ENCODE measurements around the gene TXNDC11. TPM values are rescaled to one million over a fixed set of nuclear protein-coding genes. Genes with fewer than 3 reads are reported as not detected.

Gene TXNDC11
- polyA plus RNA-seq, 1 experiment: 45.1 TPM

DNA sequence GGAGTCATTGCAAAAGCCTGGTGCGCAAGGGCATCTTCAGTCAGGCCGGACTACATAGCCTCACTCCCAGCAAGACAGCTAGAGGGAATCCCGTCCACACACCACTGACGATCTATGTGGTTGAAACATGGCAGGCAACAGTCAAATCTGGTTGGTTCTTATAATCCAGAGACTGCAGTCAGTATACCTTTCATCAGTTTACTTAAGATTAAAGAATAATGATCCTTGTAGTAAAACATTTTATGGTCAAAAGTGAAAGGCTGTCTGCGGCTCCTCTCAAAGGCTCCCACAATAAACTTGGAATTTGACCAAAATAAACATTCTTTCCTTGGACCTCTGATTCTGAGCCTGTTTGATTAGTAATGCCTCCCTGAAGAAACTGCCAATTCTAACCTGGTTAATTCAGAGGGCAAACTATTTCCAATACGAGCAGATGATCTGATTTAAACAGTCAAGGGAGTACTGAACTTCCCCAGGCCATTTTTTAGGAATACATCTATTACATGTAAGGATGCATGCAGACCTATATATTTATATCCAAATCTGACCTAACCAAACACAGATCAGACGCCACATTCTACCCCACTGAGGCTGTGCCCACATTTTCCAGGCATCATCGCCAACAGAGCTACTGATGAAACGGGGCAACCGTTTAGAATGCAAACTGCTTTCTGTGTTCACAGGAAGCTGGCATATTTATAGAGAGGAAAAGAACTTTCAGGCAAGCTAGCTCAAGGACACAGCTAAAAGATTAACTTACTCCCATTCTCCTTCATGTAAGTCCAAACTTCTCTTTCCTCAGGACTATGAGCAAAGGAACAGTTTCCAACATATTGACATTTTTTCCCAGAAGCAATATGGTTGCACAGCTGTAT, 15.3 kb upstream of the TXNDC11 start:
- Histone ChIP-seq H3K36me3 (ENCODE audit: control insufficient read depth, insufficient read depth, low read length) (peaks cover 27% of the 10 kb centered on the region), H3K4me3 (ENCODE audit: low read depth, low read length) (no peak overlapping the region), H3K27me3 (ENCODE audit: control insufficient read depth, insufficient read depth, low read length) (no peaks in the 10 kb centered on the region)
- ChIA-PET CTCF (no interaction called here), POLR2A (interaction anchor here (0.6 kb wide), 1 partner anchor 369 kb away, joined by 3 read pairs; no protein-coding TSS in a partner anchor)
- DNase-seq (ENCODE audit: low read depth): no peak
- TF ChIP-seq, protein P1, sequence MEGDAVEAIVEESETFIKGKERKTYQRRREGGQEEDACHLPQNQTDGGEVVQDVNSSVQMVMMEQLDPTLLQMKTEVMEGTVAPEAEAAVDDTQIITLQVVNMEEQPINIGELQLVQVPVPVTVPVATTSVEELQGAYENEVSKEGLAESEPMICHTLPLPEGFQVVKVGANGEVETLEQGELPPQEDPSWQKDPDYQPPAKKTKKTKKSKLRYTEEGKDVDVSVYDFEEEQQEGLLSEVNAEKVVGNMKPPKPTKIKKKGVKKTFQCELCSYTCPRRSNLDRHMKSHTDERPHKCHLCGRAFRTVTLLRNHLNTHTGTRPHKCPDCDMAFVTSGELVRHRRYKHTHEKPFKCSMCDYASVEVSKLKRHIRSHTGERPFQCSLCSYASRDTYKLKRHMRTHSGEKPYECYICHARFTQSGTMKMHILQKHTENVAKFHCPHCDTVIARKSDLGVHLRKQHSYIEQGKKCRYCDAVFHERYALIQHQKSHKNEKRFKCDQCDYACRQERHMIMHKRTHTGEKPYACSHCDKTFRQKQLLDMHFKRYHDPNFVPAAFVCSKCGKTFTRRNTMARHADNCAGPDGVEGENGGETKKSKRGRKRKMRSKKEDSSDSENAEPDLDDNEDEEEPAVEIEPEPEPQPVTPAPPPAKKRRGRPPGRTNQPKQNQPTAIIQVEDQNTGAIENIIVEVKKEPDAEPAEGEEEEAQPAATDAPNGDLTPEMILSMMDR (IDR thresholded peaks at IDR 0.05; ENCODE audit: insufficient read depth, low read depth, low read length): no peak

DNA sequence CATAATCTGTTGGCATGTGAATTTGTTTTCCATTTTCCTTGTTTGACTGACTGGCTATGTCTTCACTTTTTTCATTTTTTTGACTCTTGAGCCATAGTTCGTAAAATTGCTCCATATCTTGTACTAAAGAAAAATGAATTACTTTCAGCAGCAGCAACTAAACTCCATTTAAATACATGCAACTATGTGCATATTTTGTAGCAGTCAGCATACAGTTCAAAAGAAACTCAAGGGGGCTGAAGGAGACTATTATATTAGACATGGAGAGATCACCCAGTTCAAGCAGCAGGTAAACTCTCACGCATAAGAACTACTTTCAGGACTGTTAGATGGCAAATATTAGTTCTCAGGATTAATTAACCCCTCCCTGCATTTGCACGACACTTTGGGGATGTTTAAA, 13.6 kb upstream of the TXNDC11 start:
- H3K36me3 ChIP-seq (ENCODE audit: control insufficient read depth, insufficient read depth, low read length): peaks cover 29% of the 10 kb centered on the region
- POLR2A ChIA-PET: no interaction called here

GRCh38 chr16:11755022-11755760, 12.5 kb upstream of the TXNDC11 start:
- TF ChIP-seq, protein P1 (IDR thresholded peaks at IDR 0.05; ENCODE audit: insufficient read depth, low read depth, low read length): no peak
- Histone ChIP-seq H3K36me3 (ENCODE audit: control insufficient read depth, insufficient read depth, low read length) (peaks cover 28% of the 10 kb centered on the region), H3K4me3 (ENCODE audit: low read depth, low read length) (no peak overlapping the region), H3K27me3 (ENCODE audit: control insufficient read depth, insufficient read depth, low read length) (no peaks in the 10 kb centered on the region)
- no peak for DNase-seq (ENCODE audit: low read depth)
- CTCF ChIA-PET: no interaction called here
- POLR2A ChIA-PET: interaction anchor here (0.7 kb wide), 1 partner anchor 36 kb away, joined by 20 read pairs; no protein-coding TSS in a partner anchor

More for the DNA sequence above, 13.6 kb upstream of the TXNDC11 start:
- no peak for DNase-seq (ENCODE audit: low read depth)
- Histone ChIP-seq H3K27me3 (ENCODE audit: control insufficient read depth, insufficient read depth, low read length) (no peaks in the 10 kb centered on the region), H3K4me3 (ENCODE audit: low read depth, low read length) (no peak overlapping the region)
- TF ChIP-seq, protein P1 (IDR thresholded peaks at IDR 0.05; ENCODE audit: insufficient read depth, low read depth, low read length): no peak
- CTCF ChIA-PET: no interaction called here

DNA sequence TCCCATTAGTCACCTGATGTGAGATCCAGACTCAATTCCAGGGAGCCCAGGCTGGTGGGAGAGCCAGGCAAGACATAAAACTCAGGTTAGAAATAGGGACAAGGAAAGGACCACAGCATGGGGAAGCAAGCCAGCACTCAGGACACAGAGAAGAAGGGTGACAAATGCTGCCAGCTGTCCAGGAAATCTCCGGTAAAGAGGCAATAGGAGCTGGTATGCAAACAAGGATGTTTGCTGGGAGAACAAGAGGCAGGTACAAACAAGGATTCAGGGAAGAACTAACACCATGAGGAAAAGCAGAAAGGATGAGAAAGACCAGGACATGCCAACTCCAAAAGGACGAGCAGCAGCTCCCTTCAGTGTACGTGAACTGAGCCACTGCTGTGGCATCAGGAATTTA, 10.2 kb upstream of the TXNDC11 start:
- no peak for DNase-seq (ENCODE audit: low read depth)
- TF ChIP-seq, protein P1 (IDR thresholded peaks at IDR 0.05; ENCODE audit: insufficient read depth, low read depth, low read length): no peak
- ChIA-PET CTCF (no interaction called here), POLR2A (no interaction called here)
- no peaks in the 10 kb centered on the region for H3K27me3 ChIP-seq (ENCODE audit: control insufficient read depth, insufficient read depth, low read length)
- H3K4me3 ChIP-seq (ENCODE audit: low read depth, low read length): no peak overlapping the region
- peaks cover 35% of the 10 kb centered on the region for H3K36me3 ChIP-seq (ENCODE audit: control insufficient read depth, insufficient read depth, low read length)

GRCh38 chr16:11750056-11750455, 7.4 kb upstream of the TXNDC11 start:
- Histone ChIP-seq H3K27me3 (ENCODE audit: control insufficient read depth, insufficient read depth, low read length) (no peaks in the 10 kb centered on the region), H3K4me3 (ENCODE audit: low read depth, low read length) (no peak overlapping the region), H3K36me3 (ENCODE audit: control insufficient read depth, insufficient read depth, low read length) (peaks cover 29% of the 10 kb centered on the region)
- POLR2A ChIA-PET: interaction anchor here (0.6 kb wide), 1 partner anchor 36 kb away, joined by 5 read pairs; no protein-coding TSS in a partner anchor
- TF ChIP-seq, protein P1 (IDR thresholded peaks at IDR 0.05; ENCODE audit: insufficient read depth, low read depth, low read length): no peak
- DNase-seq (ENCODE audit: low read depth): no peak
- CTCF ChIA-PET: no interaction called here

Measured in BJ (cell line).